K562 (cell line): ENCODE measurements around the gene BBC3. TPM values are rescaled to one million over a fixed set of nuclear protein-coding genes. Genes with fewer than 3 reads are reported as not detected.
A peak's percentile ranks its signal among the peaks of the same experiment; 100 is the strongest.

Experiments used
- CHD1 ChIP-seq: fragments of 200-600 bp; sonication (generic); IDR thresholded peaks from one replicate; pipeline ENCODE4 v1.6.1; 2012; ENCODE audit warnings: mild to moderate bottlenecking, moderate library complexity, low read length, inconsistent platforms
- CREB3 ChIP-seq: fragments of 450-650 bp; conservative IDR thresholded peaks from 2 replicates; pipeline ENCODE4 v1.6.1; 2016; ENCODE audit warnings: missing genetic modification characterization, low read depth, mild to moderate bottlenecking, missing compliant biosample characterization, moderate library complexity
- DIDO1 ChIP-seq: fragments of 450-650 bp; IDR thresholded peaks from 2 replicates; pipeline ENCODE4 v1.6.1; 2016; ENCODE audit warnings: low read depth, missing biosample characterization, missing genetic modification characterization
- E2F3 ChIP-seq: fragments of 250-450 bp; sonication (Bioruptor Pico); IDR thresholded peaks from 2 replicates; pipeline ENCODE4 v1.4.0; 2020; ENCODE audit warnings: mild to moderate bottlenecking
- ELF1 ChIP-seq: fragments of 200-800 bp; sonication (Bioruptor generic); IDR thresholded peaks from 2 replicates; pipeline ENCODE4 v1.6.1; 2016; ENCODE audit warnings: missing genetic modification characterization, missing compliant biosample characterization
- ERF ChIP-seq: fragments of 450-650 bp; formaldehyde crosslinking; IDR thresholded peaks from 2 replicates; pipeline ENCODE4 v1.4.0; 2020; ENCODE audit warnings: mild to moderate bottlenecking, mixed read lengths
- FOXP1 ChIP-seq: sonication (generic); formaldehyde crosslinking; IDR thresholded peaks from 2 replicates; pipeline ENCODE4 v1.8.0; 2022; ENCODE audit warnings: mild to moderate bottlenecking, missing genetic modification reagents
- GABPB1 ChIP-seq: sonication (generic); formaldehyde crosslinking; IDR thresholded peaks from 2 replicates; pipeline ENCODE4 v1.8.0; 2022; ENCODE audit warnings: mild to moderate bottlenecking, missing genetic modification reagents
- HBP1 ChIP-seq: fragments of 450-650 bp; formaldehyde crosslinking; IDR thresholded peaks from 2 replicates; pipeline ENCODE4 v1.4.0; 2022; ENCODE audit warnings: missing genetic modification characterization
- HNRNPLL ChIP-seq: fragments of 200-400 bp; formaldehyde crosslinking; IDR thresholded peaks from 2 replicates; pipeline ENCODE4 v1.6.1; 2017; ENCODE audit warnings: low read length, low read depth, mild to moderate bottlenecking; ENCODE audit not compliant: poor library complexity, severe bottlenecking
- HNRNPUL1 ChIP-seq: fragments of 200-400 bp; formaldehyde crosslinking; IDR thresholded peaks from 2 replicates; pipeline ENCODE4 v1.6.1; 2017; ENCODE audit warnings: low read length
- NEUROD1 ChIP-seq: fragments of 150-350 bp; IDR thresholded peaks from 2 replicates; pipeline ENCODE4 v1.6.1; 2014; ENCODE audit warnings: borderline replicate concordance, low read length, low read depth; ENCODE audit not compliant: partially characterized antibody
- NR3C1 ChIP-seq: sonication (generic); formaldehyde crosslinking; IDR thresholded peaks from 2 replicates; pipeline ENCODE4 v1.8.1; 2022; ENCODE audit warnings: missing genetic modification reagents
- RBM15 ChIP-seq: fragments of 200-400 bp; formaldehyde crosslinking; IDR thresholded peaks from 2 replicates; pipeline ENCODE4 v1.6.1; 2018; ENCODE audit warnings: mild to moderate bottlenecking, low read length, moderate library complexity; ENCODE audit not compliant: insufficient read depth
- RNF219 ChIP-seq: fragments of 250-450 bp; sonication (Bioruptor Pico); IDR thresholded peaks from 2 replicates; pipeline ENCODE4 v1.5.0; 2022; ENCODE audit warnings: mild to moderate bottlenecking
- SOX6 ChIP-seq: fragments of 450-650 bp; IDR thresholded peaks from 2 replicates; pipeline ENCODE4 v1.6.1; 2014; ENCODE audit warnings: mild to moderate bottlenecking
- TCFL5 ChIP-seq: fragments of 250-450 bp; sonication (Bioruptor Pico); conservative IDR thresholded peaks from 2 replicates; pipeline ENCODE4 v1.6.1; 2021; ENCODE audit warnings: mild to moderate bottlenecking, moderate library complexity, matching md5 sums
- U2AF2 ChIP-seq: fragments of 200-400 bp; formaldehyde crosslinking; optimal IDR thresholded peaks from 2 replicates; pipeline ENCODE3; 2017; ENCODE audit warnings: low read depth, mild to moderate bottlenecking, low read length
- ZBTB1 ChIP-seq: sonication (generic); formaldehyde crosslinking; IDR thresholded peaks from 2 replicates; pipeline ENCODE4 v1.8.1; 2023; ENCODE audit warnings: missing genetic modification reagents, low read depth, mild to moderate bottlenecking, borderline replicate concordance
- ZNF253 ChIP-seq: fragments of 250-450 bp; sonication (Bioruptor Pico); conservative IDR thresholded peaks from 2 replicates; pipeline ENCODE4 v1.6.1; 2021; ENCODE audit warnings: mild to moderate bottlenecking
- ZNF507 ChIP-seq: conservative IDR thresholded peaks from 2 replicates; pipeline ENCODE4 v1.6.1; 2017; ENCODE audit warnings: missing genetic modification characterization, missing compliant biosample characterization
- ZNF764 ChIP-seq: fragments of 250-450 bp; sonication (Bioruptor Pico); IDR thresholded peaks from 2 replicates; pipeline ENCODE4 v1.4.0; 2020; ENCODE audit warnings: low read depth, mild to moderate bottlenecking, moderate library complexity
- ZSCAN29 ChIP-seq: fragments of 450-650 bp; IDR thresholded peaks from 2 replicates; pipeline ENCODE4 v1.6.1; 2017
- polyA plus RNA-seq, 8 experiments: library from polyadenylated mRNA; depleted of rRNA in 4 of 8; stranded (reverse) in 5 of 8; unstranded in 3 of 8; fragments of >200 nt; fragmentation: Nextera tagmentation in 2 of 8; fragmentation: Illumina TruSeq in 1 of 8; extraction: Ambion mirVana in 2 of 8; extraction: Trizol in 1 of 8; gene quantifications; 2 replicates each; pipeline versions ENCODE4 v1.2.1 to v1.2.3, GENCODE V29; 2011 to 2014; ENCODE audit warnings: inconsistent platforms in 1 of 8, missing spikeins in 1 of 8
- total RNA-seq, 7 experiments: library from RNA; depleted of rRNA in 6 of 7; stranded (reverse); fragments of >200 nt in 6 of 7; fragmentation: Illumina TruSeq in 2 of 7; extraction: Trizol in 2 of 7; gene quantifications; 2 replicates each; pipeline versions ENCODE4 v1.2.1 to v1.2.3, GENCODE V29; 2011 to 2021; ENCODE audit warnings: low replicate concordance in 1 of 7

The BBC3 gene
- total and polyA plus RNA-seq, 9 of the 15 experiments (the other 6 are each of a cell fraction or from before 2014, with no cell fraction given): 0.15 to 30.7 (median 4.8) TPM

GRCh38 chr19:47230054-47230920 is 712 bp downstream of the BBC3 start (continued):
- TF ChIP-seq CHD1 (peak; percentile 21), E2F3 (CRISPR knock-in tag) (no peak), HBP1 (CRISPR knock-in tag) (0 out of 2 replicates have a peak, but pooled peaks have one; percentile 73), ELF1 (no peak), NEUROD1 (no peak), ZNF764 (CRISPR knock-in tag) (no peak), GABPB1 (CRISPR knock-in tag) (peak; percentile 47), U2AF2 (no peak), ZNF253 (CRISPR knock-in tag) (no peak), ZSCAN29 (no peak), CREB3 (tag) (no peak), FOXP1 (peak; percentile 98), ZNF507 (no peak), RNF219 (no peak), NR3C1 (CRISPR knock-in tag) (no peak), DIDO1 (tag) (no peak), HNRNPUL1 (no peak), HNRNPLL (no peak), TCFL5 (no peak), SOX6 (no peak), RBM15 (no peak), ERF (CRISPR knock-in tag) (no peak), ZBTB1 (peak; percentile 94)
